ENCODE data around the gene RINL. TPM values are rescaled to one million over a fixed set of nuclear protein-coding genes. Genes with fewer than 3 reads are reported as not detected.
A peak's percentile ranks its signal among the peaks of the same experiment; 100 is the strongest.

The RINL gene
- total RNA-seq, 1 experiment from 2014 or later = 14.5 TPM

DNA sequence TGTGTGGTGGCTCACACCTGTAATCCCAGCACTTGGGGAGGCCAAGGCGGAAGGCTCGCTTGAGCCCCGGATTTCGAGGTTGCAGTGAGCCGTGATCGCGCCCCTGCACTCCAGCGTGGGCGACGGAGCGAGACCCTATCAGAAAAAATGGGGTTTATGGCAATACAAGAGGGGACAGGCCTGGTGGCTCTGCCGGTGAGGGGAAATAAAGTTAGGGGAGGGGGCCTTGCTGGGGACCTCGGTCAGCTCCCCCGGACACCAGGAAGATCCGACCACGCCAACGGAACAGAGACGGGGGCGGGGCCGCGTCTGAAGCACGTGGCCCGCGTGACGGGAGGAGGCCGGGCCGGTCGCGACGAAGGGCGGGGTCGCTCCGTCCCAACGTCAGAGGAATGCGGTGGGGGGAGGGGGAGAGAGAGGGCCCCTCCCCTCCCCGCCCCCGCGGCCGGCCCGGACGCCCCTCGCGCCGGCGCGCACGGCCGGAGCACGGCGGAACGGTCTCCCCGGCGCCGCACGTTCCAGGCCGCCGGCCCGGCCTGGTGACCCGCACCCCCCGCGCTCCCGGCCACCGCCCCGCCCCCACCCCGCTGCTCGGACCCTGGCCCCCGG, 26.3 kb downstream of the RINL start:
- Mint-ChIP-seq H3K9me3 (peaks cover 10% of the 10 kb centered on the region), H3K27me3 (ENCODE audit: low read depth) (peaks cover 9% of the 10 kb centered on the region), H3K36me3 (peaks cover 35% of the 10 kb centered on the region), H3K4me3 (peak overlapping the region; percentile 92), H3K4me1 (peaks cover 31% of the 10 kb centered on the region), H3K27ac (peak overlapping the region; percentile 99)
- ChIA-PET CTCF (interaction anchor here (0.6 to 3.0 kb wide), 7 partner anchors 12 to 331 kb away, joined by 3 to 26 read pairs (median 5); partner anchors contain the start of genes FBXO17, MRPS12 and SARS2), POLR2A (interaction anchor here (1.5 to 2.2 kb wide), 3 partner anchors 9 to 48 kb away, joined by 3 to 7 read pairs (median 5); partner anchors contain the start of genes ECH1, NFKBIB and SIRT2)
- TF ChIP-seq ERG (CRISPR knock-in tag; IDR thresholded peaks at IDR 0.05) (no peak), NFE2L1 (CRISPR knock-in tag; IDR thresholded peaks at IDR 0.05) (0 out of 2 replicates have a peak, but pooled peaks have one; percentile 14), GABPB1 (CRISPR knock-in tag; IDR thresholded peaks at IDR 0.05) (no peak), KAT7 (CRISPR knock-in tag; IDR thresholded peaks at IDR 0.05; ENCODE audit: borderline replicate concordance) (no peak), ZMAT4 (CRISPR knock-in tag; IDR thresholded peaks at IDR 0.05) (no peak), RORB (CRISPR knock-in tag; IDR thresholded peaks at IDR 0.05) (no peak), MLX (CRISPR knock-in tag; IDR thresholded peaks at IDR 0.05) (no peak), SP1 (CRISPR knock-in tag; conservative IDR thresholded peaks at IDR 0.05) (peak; percentile 90), ZNF232 (CRISPR knock-in tag; IDR thresholded peaks at IDR 0.05) (0 out of 2 replicates have a peak, but pooled peaks have one; percentile 64), JAZF1 (CRISPR knock-in tag; IDR thresholded peaks at IDR 0.05) (no peak), IRF2 (CRISPR knock-in tag; IDR thresholded peaks at IDR 0.05; ENCODE audit: borderline replicate concordance, low read depth) (no peak), USF2 (CRISPR knock-in tag; IDR thresholded peaks at IDR 0.05) (peak; percentile 92), TEAD1 (CRISPR knock-in tag; IDR thresholded peaks at IDR 0.05) (peak; percentile 78; the same call in 1 of the 2 replicates), ZNF121 (CRISPR knock-in tag; IDR thresholded peaks at IDR 0.05) (peak; percentile 5; the same call in 1 of the 2 replicates), CREM (CRISPR knock-in tag; IDR thresholded peaks at IDR 0.05) (no peak; the same call in 1 of the 2 replicates), FOXK1 (CRISPR knock-in tag; IDR thresholded peaks at IDR 0.05) (peak; percentile 80), GTF2I (CRISPR knock-in tag; conservative IDR thresholded peaks at IDR 0.05) (peak; percentile 54; the same call in 1 of the 2 replicates), SMAD4 (CRISPR knock-in tag; IDR thresholded peaks at IDR 0.05) (no peak), NR3C1 (CRISPR knock-in tag; conservative IDR thresholded peaks at IDR 0.05; ENCODE audit: low read depth) (no peak)
- TF ChIP-seq, protein P1, sequence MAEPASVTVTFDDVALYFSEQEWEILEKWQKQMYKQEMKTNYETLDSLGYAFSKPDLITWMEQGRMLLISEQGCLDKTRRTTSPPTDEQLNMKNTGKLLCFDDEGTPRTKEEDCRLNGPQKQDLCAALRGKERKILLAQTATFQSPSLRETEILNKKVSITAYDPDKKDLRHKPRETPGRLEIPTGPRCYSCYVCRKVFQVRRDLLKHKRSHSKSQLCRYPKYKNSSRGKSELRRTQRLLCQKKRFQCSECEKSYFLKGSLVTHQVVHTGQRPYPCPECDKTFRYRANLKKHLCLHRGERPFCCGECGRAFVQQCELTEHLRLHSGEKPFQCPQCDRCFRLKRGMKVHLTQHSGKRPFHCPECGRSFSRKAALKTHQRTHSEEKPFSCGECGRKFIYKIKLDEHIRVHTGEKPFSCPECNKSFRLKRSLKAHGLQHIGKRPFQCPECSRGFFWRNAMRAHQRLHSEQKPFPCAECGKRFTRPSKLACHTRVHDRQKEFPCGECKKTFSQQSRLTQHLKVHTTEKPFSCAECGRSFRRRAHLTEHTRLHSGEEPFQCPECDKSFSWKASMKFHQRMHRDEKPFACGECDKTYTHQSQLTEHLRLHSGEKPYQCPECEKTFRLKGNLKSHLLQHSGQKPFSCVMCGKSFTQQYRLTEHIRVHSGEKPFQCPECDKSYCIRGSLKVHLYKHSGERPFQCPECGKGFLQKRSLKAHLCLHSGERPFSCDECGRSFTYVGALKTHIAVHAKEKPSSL (CRISPR knock-in tag; conservative IDR thresholded peaks at IDR 0.05) = no peak
- TF ChIP-seq, protein P2, sequence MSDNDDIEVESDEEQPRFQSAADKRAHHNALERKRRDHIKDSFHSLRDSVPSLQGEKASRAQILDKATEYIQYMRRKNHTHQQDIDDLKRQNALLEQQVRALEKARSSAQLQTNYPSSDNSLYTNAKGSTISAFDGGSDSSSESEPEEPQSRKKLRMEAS (CRISPR knock-in tag; IDR thresholded peaks at IDR 0.05) = peak; percentile 91
- TF ChIP-seq, protein P3, sequence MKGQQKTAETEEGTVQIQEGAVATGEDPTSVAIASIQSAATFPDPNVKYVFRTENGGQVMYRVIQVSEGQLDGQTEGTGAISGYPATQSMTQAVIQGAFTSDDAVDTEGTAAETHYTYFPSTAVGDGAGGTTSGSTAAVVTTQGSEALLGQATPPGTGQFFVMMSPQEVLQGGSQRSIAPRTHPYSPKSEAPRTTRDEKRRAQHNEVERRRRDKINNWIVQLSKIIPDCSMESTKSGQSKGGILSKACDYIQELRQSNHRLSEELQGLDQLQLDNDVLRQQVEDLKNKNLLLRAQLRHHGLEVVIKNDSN (CRISPR knock-in tag; IDR thresholded peaks at IDR 0.05) = peak; percentile 89
- TF ChIP-seq, protein P4, sequence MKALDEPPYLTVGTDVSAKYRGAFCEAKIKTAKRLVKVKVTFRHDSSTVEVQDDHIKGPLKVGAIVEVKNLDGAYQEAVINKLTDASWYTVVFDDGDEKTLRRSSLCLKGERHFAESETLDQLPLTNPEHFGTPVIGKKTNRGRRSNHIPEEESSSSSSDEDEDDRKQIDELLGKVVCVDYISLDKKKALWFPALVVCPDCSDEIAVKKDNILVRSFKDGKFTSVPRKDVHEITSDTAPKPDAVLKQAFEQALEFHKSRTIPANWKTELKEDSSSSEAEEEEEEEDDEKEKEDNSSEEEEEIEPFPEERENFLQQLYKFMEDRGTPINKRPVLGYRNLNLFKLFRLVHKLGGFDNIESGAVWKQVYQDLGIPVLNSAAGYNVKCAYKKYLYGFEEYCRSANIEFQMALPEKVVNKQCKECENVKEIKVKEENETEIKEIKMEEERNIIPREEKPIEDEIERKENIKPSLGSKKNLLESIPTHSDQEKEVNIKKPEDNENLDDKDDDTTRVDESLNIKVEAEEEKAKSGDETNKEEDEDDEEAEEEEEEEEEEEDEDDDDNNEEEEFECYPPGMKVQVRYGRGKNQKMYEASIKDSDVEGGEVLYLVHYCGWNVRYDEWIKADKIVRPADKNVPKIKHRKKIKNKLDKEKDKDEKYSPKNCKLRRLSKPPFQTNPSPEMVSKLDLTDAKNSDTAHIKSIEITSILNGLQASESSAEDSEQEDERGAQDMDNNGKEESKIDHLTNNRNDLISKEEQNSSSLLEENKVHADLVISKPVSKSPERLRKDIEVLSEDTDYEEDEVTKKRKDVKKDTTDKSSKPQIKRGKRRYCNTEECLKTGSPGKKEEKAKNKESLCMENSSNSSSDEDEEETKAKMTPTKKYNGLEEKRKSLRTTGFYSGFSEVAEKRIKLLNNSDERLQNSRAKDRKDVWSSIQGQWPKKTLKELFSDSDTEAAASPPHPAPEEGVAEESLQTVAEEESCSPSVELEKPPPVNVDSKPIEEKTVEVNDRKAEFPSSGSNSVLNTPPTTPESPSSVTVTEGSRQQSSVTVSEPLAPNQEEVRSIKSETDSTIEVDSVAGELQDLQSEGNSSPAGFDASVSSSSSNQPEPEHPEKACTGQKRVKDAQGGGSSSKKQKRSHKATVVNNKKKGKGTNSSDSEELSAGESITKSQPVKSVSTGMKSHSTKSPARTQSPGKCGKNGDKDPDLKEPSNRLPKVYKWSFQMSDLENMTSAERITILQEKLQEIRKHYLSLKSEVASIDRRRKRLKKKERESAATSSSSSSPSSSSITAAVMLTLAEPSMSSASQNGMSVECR (CRISPR knock-in tag; IDR thresholded peaks at IDR 0.05; ENCODE audit: borderline replicate concordance) = no peak
- ATAC-seq = peak; percentile 0
- DNase-seq (ENCODE audit: low spot score) = peak; percentile 91

Data from WTC11 (cell line).